IMR-90 (cell line): ENCODE data around the gene PPM1F. TPM values are rescaled to one million over a fixed set of nuclear protein-coding genes. Genes with fewer than 3 reads are reported as not detected.

Source experiments
- ATAC-seq: fragments of 200-7000 bp; cut with Tn5 transposase; 2 replicates; pipeline ENCODE4 v1.9.1; 2020; ENCODE audit warnings: low read depth, mild to moderate bottlenecking, moderate library complexity
- BruUV-seq: library from RNA; stranded (reverse); fragments of 400-500 nt; replicated peaks from 2 replicates; lab custom pipeline; 2021; lab: Mats Ljungman, UMichigan
- CTCF ChIA-PET: fragments of 300-600 bp; formaldehyde crosslinking; extraction: SDS; loops from one replicate; lab custom pipeline; 2021; ENCODE audit warnings: antibody characterized with exemption; lab: Yijun Ruan, JAX
- POLR2A ChIA-PET: fragments of 300-600 bp; sonication (Branson Sonifier 250); formaldehyde crosslinking; loops from one replicate; lab custom pipeline; 2022; ENCODE audit warnings: antibody characterized with exemption; ENCODE audit not compliant: unreplicated experiment; lab: Charles Lee
- DNase-seq: peaks from one replicate; pipeline ENCODE4 v3.0.0; 2013
- H2AFZ ChIP-seq: replicated peaks from 2 replicates; pipeline ENCODE3; 2013; ENCODE audit warnings: low read length, mild to moderate bottlenecking; ENCODE audit not compliant: poor library complexity
- H2AK5ac ChIP-seq: 2 replicates; pipeline ENCODE4 v1.6.1; 2013; ENCODE audit warnings: low read depth, low read length, inconsistent platforms
- H2AK9ac ChIP-seq: replicated peaks from 2 replicates; pipeline ENCODE3; 2013; ENCODE audit warnings: mild to moderate bottlenecking, low read depth, low read length, moderate library complexity; ENCODE audit not compliant: poor library complexity
- H2BK120ac ChIP-seq: 2 replicates; pipeline ENCODE4 v1.6.1; 2013; ENCODE audit warnings: low read depth, low read length, inconsistent platforms
- H2BK15ac ChIP-seq: 3 replicates; pipeline ENCODE4 v1.6.1; 2013; ENCODE audit warnings: low read depth, low read length, inconsistent platforms
- H2BK20ac ChIP-seq: 2 replicates; pipeline ENCODE4 v1.6.1; 2013; ENCODE audit warnings: low read depth, mild to moderate bottlenecking, inconsistent platforms, low read length, moderate library complexity
- H2BK5ac ChIP-seq: 2 replicates; pipeline ENCODE4 v1.6.1; 2013; ENCODE audit warnings: mild to moderate bottlenecking, low read depth, low read length, inconsistent platforms; ENCODE audit not compliant: poor library complexity, severe bottlenecking
- H3K14ac ChIP-seq: replicated peaks from 2 replicates; pipeline ENCODE4 v1.6.1; 2013; ENCODE audit warnings: low read depth, low read length, inconsistent platforms
- H3K18ac ChIP-seq: 2 replicates; pipeline ENCODE4 v1.6.1; 2013; ENCODE audit warnings: low read depth, low read length, control low read depth
- H3K23ac ChIP-seq: 2 replicates; pipeline ENCODE4 v1.6.1; 2013; ENCODE audit warnings: low read depth, low read length, inconsistent platforms
- H3K27ac ChIP-seq: 2 replicates; pipeline ENCODE4 v1.5.1; 2013; ENCODE audit warnings: mild to moderate bottlenecking, control low read depth, low read length; ENCODE audit not compliant: insufficient read depth
- H3K27me3 ChIP-seq: 2 replicates; pipeline ENCODE4 v1.6.1; 2013; ENCODE audit warnings: low read length; ENCODE audit not compliant: control insufficient read depth, insufficient read depth
- H3K36me3 ChIP-seq: 2 replicates; pipeline ENCODE4 v1.6.1; 2013; ENCODE audit warnings: low read length, mixed read lengths; ENCODE audit not compliant: control insufficient read depth, insufficient read depth
- H3K4ac ChIP-seq: 2 replicates; pipeline ENCODE4 v1.6.1; 2013; ENCODE audit warnings: low read depth, low read length, inconsistent platforms
- H3K4me1 ChIP-seq: 2 replicates; pipeline ENCODE4 v1.6.1; 2013; ENCODE audit warnings: low read length, mixed read lengths; ENCODE audit not compliant: control insufficient read depth, insufficient read depth
- H3K4me2 ChIP-seq: 2 replicates; pipeline ENCODE4 v1.6.1; 2013; ENCODE audit warnings: low read depth, mild to moderate bottlenecking, control low read depth, low read length, moderate library complexity
- H3K4me3 ChIP-seq: 2 replicates; pipeline ENCODE4 v1.5.1; 2013; ENCODE audit warnings: low read depth, mild to moderate bottlenecking, control low read depth, low read length, moderate library complexity; ENCODE audit not compliant: insufficient read depth
- H3K56ac ChIP-seq: 2 replicates; pipeline ENCODE4 v1.6.1; 2013; ENCODE audit warnings: low read length, inconsistent platforms; ENCODE audit not compliant: insufficient read depth; ENCODE audit errors: extremely low read depth
- H3K79me1 ChIP-seq, 2 experiments: 2 replicates each; pipeline ENCODE4 v1.6.1; 2013; ENCODE audit warnings: low read length in 2 of 2, inconsistent platforms in 1 of 2, low read depth in 1 of 2
- H3K9ac ChIP-seq: 2 replicates; pipeline ENCODE4 v1.6.1; 2013; ENCODE audit warnings: low read depth, low read length, control low read depth
- H3K9me1 ChIP-seq: 2 replicates; pipeline ENCODE4 v1.6.1; 2013; ENCODE audit warnings: low read length, inconsistent platforms; ENCODE audit not compliant: insufficient read depth
- H3K9me3 ChIP-seq: 2 replicates; pipeline ENCODE4 v1.6.1; 2013; ENCODE audit warnings: low read length; ENCODE audit not compliant: control insufficient read depth, insufficient read depth
- H4K20me1 ChIP-seq: 2 replicates; pipeline ENCODE4 v1.6.1; 2013; ENCODE audit warnings: low read length, inconsistent platforms; ENCODE audit not compliant: insufficient read depth
- H4K5ac ChIP-seq: 2 replicates; pipeline ENCODE4 v1.6.1; 2013; ENCODE audit warnings: mild to moderate bottlenecking, low read depth, low read length, control low read depth
- H4K8ac ChIP-seq, 2 experiments: 2 replicates each; pipeline ENCODE4 v1.6.1; 2013; ENCODE audit warnings: low read depth in 2 of 2, low read length in 2 of 2, control low read depth in 1 of 2, inconsistent platforms in 1 of 2
- H4K91ac ChIP-seq: 2 replicates; pipeline ENCODE4 v1.6.1; 2013; ENCODE audit warnings: low read depth, low read length, inconsistent platforms; ENCODE audit not compliant: insufficient read depth
- BHLHE40 ChIP-seq: fragments of 150-350 bp; IDR thresholded peaks from 2 replicates; pipeline ENCODE4 v1.6.1; 2016; ENCODE audit warnings: mild to moderate bottlenecking, low read depth, low read length
- CEBPB ChIP-seq: IDR thresholded peaks from 2 replicates; pipeline ENCODE4 v1.6.1; 2012; ENCODE audit warnings: low read depth, low read length, improper control_type of control experiment
- CHD1 ChIP-seq: IDR thresholded peaks from 2 replicates; pipeline ENCODE4 v1.6.1; 2012; ENCODE audit warnings: low read depth, low read length, improper control_type of control experiment
- FOS ChIP-seq: fragments of 150-350 bp; IDR thresholded peaks from 2 replicates; pipeline ENCODE4 v1.6.1; 2016; ENCODE audit warnings: low read depth, low read length
- MAFK ChIP-seq: IDR thresholded peaks from 2 replicates; pipeline ENCODE4 v1.6.1; 2012; ENCODE audit warnings: low read depth, low read length, improper control_type of control experiment
- MAZ ChIP-seq: IDR thresholded peaks from 2 replicates; pipeline ENCODE4 v1.6.1; 2012; ENCODE audit warnings: low read depth, mild to moderate bottlenecking, low read length, improper control_type of control experiment, moderate library complexity, borderline replicate concordance
- MXI1 ChIP-seq: IDR thresholded peaks from 2 replicates; pipeline ENCODE4 v1.6.1; 2012; ENCODE audit warnings: low read depth, mild to moderate bottlenecking, low read length, moderate library complexity, borderline replicate concordance
- NFE2L2 ChIP-seq: fragments of 150-350 bp; IDR thresholded peaks from 2 replicates; pipeline ENCODE4 v1.6.1; 2016; ENCODE audit warnings: low read depth, mild to moderate bottlenecking, low read length
- POLR2A ChIP-seq: IDR thresholded peaks from 2 replicates; pipeline ENCODE4 v1.6.1; 2012; ENCODE audit warnings: mild to moderate bottlenecking, low read depth, low read length
- RAD21 ChIP-seq: IDR thresholded peaks from 2 replicates; pipeline ENCODE4 v1.6.1; 2012; ENCODE audit warnings: low read length, improper control_type of control experiment
- RCOR1 ChIP-seq: IDR thresholded peaks from 2 replicates; pipeline ENCODE4 v1.6.1; 2012; ENCODE audit warnings: mild to moderate bottlenecking, low read length, improper control_type of control experiment; ENCODE audit not compliant: insufficient replicate concordance
- RFX5 ChIP-seq: IDR thresholded peaks from 2 replicates; pipeline ENCODE4 v1.8.0; 2012; ENCODE audit warnings: low read depth, mild to moderate bottlenecking, low read length, moderate library complexity
- SMC3 ChIP-seq: fragments of 150-350 bp; IDR thresholded peaks from 2 replicates; pipeline ENCODE4 v1.6.1; 2016; ENCODE audit warnings: low read depth, mild to moderate bottlenecking, antibody characterized with exemption, low read length, moderate library complexity
- WGBS, 2 experiments: methylation state at CpG; one replicate each; pipeline versions ENCODE4 v1.1.5 to v1.1.7; 2013; ENCODE audit warnings: missing lambda C conversion rate in 2 of 2; ENCODE audit not compliant: insufficient read length in 1 of 2; ENCODE audit errors: extremely low coverage in 2 of 2; 5-methylcytosine and 5-hydroxymethylcytosine counted together
- dilution Hi-C: fragments of 300-500 bp; cut with HindIII; formaldehyde crosslinking; loops from one replicate; pipeline ENCODE4 v1.14.3; 2018; ENCODE audit warnings: low sequenced_read_pairs; ENCODE audit not compliant: unreplicated experiment
- in situ Hi-C: fragments of 300-500 bp; cut with MboI; formaldehyde crosslinking; loops from 3 replicates; pipeline ENCODE4 v1.14.3; 2019; ENCODE audit warnings: low sequenced_read_pairs, inconsistent platforms, mixed read lengths
- intact Hi-C: fragments of 100-400 bp; cut with micrococcal nuclease; formaldehyde crosslinking; loops from 2 replicates; pipeline ENCODE4 v1.10.0; 2022
- polyA plus RNA-seq, 3 experiments: library from polyadenylated mRNA; depleted of rRNA; stranded (reverse); fragments of >200 nt; gene quantifications; 2 replicates each; pipeline ENCODE4 v1.2.3, GENCODE V29; 2012; ENCODE audit warnings: low replicate concordance in 1 of 3
- total RNA-seq: library from RNA; depleted of rRNA; stranded (reverse); fragments of >200 nt; gene quantifications from 2 replicates; pipeline ENCODE4 v1.2.3, GENCODE V29; 2012
- TF ChIP-seq, protein P1 (sequence below): fragments of 150-350 bp; IDR thresholded peaks from 2 replicates; pipeline ENCODE4 v1.6.1; 2017; ENCODE audit warnings: mild to moderate bottlenecking, antibody characterized with exemption, low read length, low read depth
- TF ChIP-seq, protein P2 (sequence below): fragments of 150-350 bp; IDR thresholded peaks from 2 replicates; pipeline ENCODE4 v1.6.1; 2016; ENCODE audit warnings: low read depth, mild to moderate bottlenecking, low read length, moderate library complexity, borderline replicate concordance
- TF ChIP-seq, protein P3 (sequence below): conservative IDR thresholded peaks from 2 replicates; pipeline ENCODE4 v1.5.1; 2012; ENCODE audit warnings: mild to moderate bottlenecking, low read depth, low read length, improper control_type of control experiment

Gene PPM1F
- total and polyA plus RNA-seq, 2 of the 4 experiments (the other 2 are of a cell fraction): 20.8 to 30.3 TPM

DNA sequence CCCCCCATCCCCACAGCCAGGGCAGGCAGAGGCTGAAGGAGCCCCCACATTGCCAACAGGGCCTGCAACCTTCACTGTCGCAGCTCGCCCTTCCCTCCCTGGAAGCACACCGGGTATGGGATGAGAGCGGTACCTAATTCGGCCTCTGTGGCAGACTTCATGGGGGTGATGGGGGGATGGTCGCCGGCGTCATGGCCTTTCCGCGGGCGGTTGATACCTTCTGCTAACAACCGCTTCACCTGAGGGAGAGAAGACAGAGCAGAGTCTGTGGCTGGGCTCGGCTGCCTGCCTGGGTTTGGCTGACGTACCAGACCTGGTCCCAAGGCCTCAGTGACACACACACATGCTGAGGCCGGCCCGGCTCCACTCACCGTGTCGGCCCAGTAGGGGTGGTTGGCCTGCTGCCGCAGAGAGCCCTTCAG lies 11.2 kb upstream of the PPM1F start:
- no peak overlapping the region for H3K9ac ChIP-seq
- ChIA-PET CTCF (interaction anchor here (1.0 kb wide), 1 partner anchor 9 kb away, joined by 3 read pairs; no protein-coding TSS in a partner anchor), POLR2A (no interaction called here)
- no peak overlapping the region for H3K4me2 ChIP-seq
- H3K27ac ChIP-seq: no peak overlapping the region
- H3K79me1 ChIP-seq: 0 out of 4 replicates have a peak, but pooled peaks cover 0 to 2% of the 10 kb centered on the region in 2 experiments
- no peak overlapping the region for H3K4me3 ChIP-seq
- no peaks in the 10 kb centered on the region for H3K9me1 ChIP-seq
- no peak overlapping the region for H4K8ac ChIP-seq
- H3K18ac ChIP-seq: no peak overlapping the region
- no peak overlapping the region for H3K14ac ChIP-seq
- no TSS peak for BruUV-seq
- no peak overlapping the region for H2BK120ac ChIP-seq
- no peak for ATAC-seq
- TF ChIP-seq MXI1 (no peak), SMC3 (no peak), POLR2A (no peak), CHD1 (no peak), MAZ (no peak), RFX5 (no peak), BHLHE40 (no peak), FOS (no peak), CEBPB (no peak), RAD21 (no peak), MAFK (no peak), RCOR1 (no peak), NFE2L2 (no peak)
- TF ChIP-seq, protein P1, sequence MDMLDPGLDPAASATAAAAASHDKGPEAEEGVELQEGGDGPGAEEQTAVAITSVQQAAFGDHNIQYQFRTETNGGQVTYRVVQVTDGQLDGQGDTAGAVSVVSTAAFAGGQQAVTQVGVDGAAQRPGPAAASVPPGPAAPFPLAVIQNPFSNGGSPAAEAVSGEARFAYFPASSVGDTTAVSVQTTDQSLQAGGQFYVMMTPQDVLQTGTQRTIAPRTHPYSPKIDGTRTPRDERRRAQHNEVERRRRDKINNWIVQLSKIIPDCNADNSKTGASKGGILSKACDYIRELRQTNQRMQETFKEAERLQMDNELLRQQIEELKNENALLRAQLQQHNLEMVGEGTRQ: no peak
- TF ChIP-seq, protein P2, sequence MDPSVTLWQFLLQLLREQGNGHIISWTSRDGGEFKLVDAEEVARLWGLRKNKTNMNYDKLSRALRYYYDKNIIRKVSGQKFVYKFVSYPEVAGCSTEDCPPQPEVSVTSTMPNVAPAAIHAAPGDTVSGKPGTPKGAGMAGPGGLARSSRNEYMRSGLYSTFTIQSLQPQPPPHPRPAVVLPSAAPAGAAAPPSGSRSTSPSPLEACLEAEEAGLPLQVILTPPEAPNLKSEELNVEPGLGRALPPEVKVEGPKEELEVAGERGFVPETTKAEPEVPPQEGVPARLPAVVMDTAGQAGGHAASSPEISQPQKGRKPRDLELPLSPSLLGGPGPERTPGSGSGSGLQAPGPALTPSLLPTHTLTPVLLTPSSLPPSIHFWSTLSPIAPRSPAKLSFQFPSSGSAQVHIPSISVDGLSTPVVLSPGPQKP: no peak
- TF ChIP-seq, protein P3, sequence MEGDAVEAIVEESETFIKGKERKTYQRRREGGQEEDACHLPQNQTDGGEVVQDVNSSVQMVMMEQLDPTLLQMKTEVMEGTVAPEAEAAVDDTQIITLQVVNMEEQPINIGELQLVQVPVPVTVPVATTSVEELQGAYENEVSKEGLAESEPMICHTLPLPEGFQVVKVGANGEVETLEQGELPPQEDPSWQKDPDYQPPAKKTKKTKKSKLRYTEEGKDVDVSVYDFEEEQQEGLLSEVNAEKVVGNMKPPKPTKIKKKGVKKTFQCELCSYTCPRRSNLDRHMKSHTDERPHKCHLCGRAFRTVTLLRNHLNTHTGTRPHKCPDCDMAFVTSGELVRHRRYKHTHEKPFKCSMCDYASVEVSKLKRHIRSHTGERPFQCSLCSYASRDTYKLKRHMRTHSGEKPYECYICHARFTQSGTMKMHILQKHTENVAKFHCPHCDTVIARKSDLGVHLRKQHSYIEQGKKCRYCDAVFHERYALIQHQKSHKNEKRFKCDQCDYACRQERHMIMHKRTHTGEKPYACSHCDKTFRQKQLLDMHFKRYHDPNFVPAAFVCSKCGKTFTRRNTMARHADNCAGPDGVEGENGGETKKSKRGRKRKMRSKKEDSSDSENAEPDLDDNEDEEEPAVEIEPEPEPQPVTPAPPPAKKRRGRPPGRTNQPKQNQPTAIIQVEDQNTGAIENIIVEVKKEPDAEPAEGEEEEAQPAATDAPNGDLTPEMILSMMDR: no peak
- H3K27me3 ChIP-seq: no peaks in the 10 kb centered on the region
- WGBS, 2 experiments: 92% methylated on average over 2 of the region's 19 CpGs; no CpG with 5 or more reads in 1 of the 2 experiments
- no peak overlapping the region for H4K91ac ChIP-seq
- no peak overlapping the region for H2BK5ac ChIP-seq
- no peak overlapping the region for H2AK9ac ChIP-seq
- intact Hi-C loops (no loop called here), dilution Hi-C loops (no loop called here), in situ Hi-C loops (no loop called here)
- no peak for DNase-seq
- peaks cover 84% of the 10 kb centered on the region for H3K36me3 ChIP-seq
- H3K9me3 ChIP-seq: no peaks in the 10 kb centered on the region
- no peak overlapping the region for H3K56ac ChIP-seq
- no peaks in the 10 kb centered on the region for H3K4me1 ChIP-seq
- H2BK15ac ChIP-seq: no peak overlapping the region
- no peak overlapping the region for H4K5ac ChIP-seq
- no peaks in the 10 kb centered on the region; the same call in 1 of the 2 replicates for H4K20me1 ChIP-seq
- H3K4ac ChIP-seq: no peak overlapping the region
- no peak overlapping the region for H2AFZ ChIP-seq
- no peak overlapping the region for H2BK20ac ChIP-seq
- no peak overlapping the region for H3K23ac ChIP-seq
- no peak overlapping the region for H2AK5ac ChIP-seq
